Astrocyte (in vitro differentiated cells and primary cell): ENCODE data around the gene RNF180.
"Not testable (repeated sequence)": the region's sequence is repeated elsewhere in the genome, so short reads cannot be mapped to it uniquely, and the experiment has no call there.

ENCODE experiments used
- EZH2 ChIP-seq: IDR thresholded peaks from 2 replicates; pipeline ENCODE4 v1.6.1; 2012; ENCODE audit warnings: mild to moderate bottlenecking, low read length, inconsistent platforms; ENCODE audit not compliant: insufficient read depth
- TF ChIP-seq, protein P1 (sequence below): IDR thresholded peaks from 2 replicates; pipeline ENCODE4 v1.5.1; 2011; ENCODE audit warnings: low read depth, mild to moderate bottlenecking, inconsistent platforms, low read length, moderate library complexity; ENCODE audit not compliant: insufficient read depth

GRCh38 chr5:64225286-64225981, 59.8 kb downstream of the RNF180 start:
- TF ChIP-seq, protein P1, sequence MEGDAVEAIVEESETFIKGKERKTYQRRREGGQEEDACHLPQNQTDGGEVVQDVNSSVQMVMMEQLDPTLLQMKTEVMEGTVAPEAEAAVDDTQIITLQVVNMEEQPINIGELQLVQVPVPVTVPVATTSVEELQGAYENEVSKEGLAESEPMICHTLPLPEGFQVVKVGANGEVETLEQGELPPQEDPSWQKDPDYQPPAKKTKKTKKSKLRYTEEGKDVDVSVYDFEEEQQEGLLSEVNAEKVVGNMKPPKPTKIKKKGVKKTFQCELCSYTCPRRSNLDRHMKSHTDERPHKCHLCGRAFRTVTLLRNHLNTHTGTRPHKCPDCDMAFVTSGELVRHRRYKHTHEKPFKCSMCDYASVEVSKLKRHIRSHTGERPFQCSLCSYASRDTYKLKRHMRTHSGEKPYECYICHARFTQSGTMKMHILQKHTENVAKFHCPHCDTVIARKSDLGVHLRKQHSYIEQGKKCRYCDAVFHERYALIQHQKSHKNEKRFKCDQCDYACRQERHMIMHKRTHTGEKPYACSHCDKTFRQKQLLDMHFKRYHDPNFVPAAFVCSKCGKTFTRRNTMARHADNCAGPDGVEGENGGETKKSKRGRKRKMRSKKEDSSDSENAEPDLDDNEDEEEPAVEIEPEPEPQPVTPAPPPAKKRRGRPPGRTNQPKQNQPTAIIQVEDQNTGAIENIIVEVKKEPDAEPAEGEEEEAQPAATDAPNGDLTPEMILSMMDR: not testable (repeated sequence)
- TF ChIP-seq EZH2: not testable (repeated sequence)
